ENCODE measurements around the gene TMEM41A. TPM values are rescaled to one million over a fixed set of nuclear protein-coding genes. Genes with fewer than 3 reads are reported as not detected.

Gene TMEM41A
- total and polyA plus RNA-seq, 7 donors: 3.0 to 10.4 (median 9.1) TPM

GRCh38 chr3:185502987-185503386 is 4.2 kb upstream of the TMEM41A start:
- intact Hi-C loops (cut with DNase I): no loop called here
- Histone ChIP-seq H3K4me1 (peaks cover 0 to 6% (median 2%) of the 10 kb centered on the region in 4 donors), H3K27ac (no peak overlapping the region), H3K36me3 (no peaks in the 10 kb centered on the region), H3K27me3 (no peaks in the 10 kb centered on the region), H3K4me3 (no peak overlapping the region), H3K9me3 (no peaks in the 10 kb centered on the region)
- TF ChIP-seq CTCF (IDR thresholded peaks at IDR 0.05): no peak
- no peak for TF ChIP-seq POLR2AphosphoS5 (IDR thresholded peaks at IDR 0.05)
- no peak for TF ChIP-seq POLR2A (IDR thresholded peaks at IDR 0.05)
- no peak for TF ChIP-seq EP300 (IDR thresholded peaks at IDR 0.05)
- DNase-seq: no peak
- 66 to 83% methylated on average over 3 of the region's 3 CpGs for WGBS, 2 donors

GRCh38 chr3:185490241-185490640 is 8.6 kb downstream of the TMEM41A start:
- TF ChIP-seq CTCF (IDR thresholded peaks at IDR 0.05) (no peak), EP300 (IDR thresholded peaks at IDR 0.05) (no peak), POLR2AphosphoS5 (IDR thresholded peaks at IDR 0.05) (no peak), POLR2A (IDR thresholded peaks at IDR 0.05) (no peak)
- no peaks in the 10 kb centered on the region for H3K4me1 ChIP-seq
- no peaks in the 10 kb centered on the region for H3K27me3 ChIP-seq
- DNase-seq: no peak
- H3K27ac ChIP-seq: no peak overlapping the region
- H3K4me3 ChIP-seq: no peak overlapping the region
- intact Hi-C loops (cut with DNase I): no loop called here
- H3K36me3 ChIP-seq: peaks cover 4 to 78% (median 25%) of the 10 kb centered on the region in 4 donors
- WGBS, 2 donors: 83 to 94% methylated on average over 4 of the region's 4 CpGs
- H3K9me3 ChIP-seq: no peaks in the 10 kb centered on the region

GRCh38 chr3:185489462-185489861 is 9.4 kb downstream of the TMEM41A start:
- no peaks in the 10 kb centered on the region for H3K27me3 ChIP-seq
- H3K27ac ChIP-seq: no peak overlapping the region
- H3K4me1 ChIP-seq: no peaks in the 10 kb centered on the region
- intact Hi-C loops (cut with DNase I): no loop called here
- no peak overlapping the region for H3K4me3 ChIP-seq
- no peaks in the 10 kb centered on the region for H3K9me3 ChIP-seq
- peaks cover 4 to 73% (median 19%) of the 10 kb centered on the region in 4 donors for H3K36me3 ChIP-seq
- DNase-seq: no peak
- TF ChIP-seq CTCF (IDR thresholded peaks at IDR 0.05): no peak
- TF ChIP-seq EP300 (IDR thresholded peaks at IDR 0.05): no peak
- TF ChIP-seq POLR2AphosphoS5 (IDR thresholded peaks at IDR 0.05): no peak
- no peak for TF ChIP-seq POLR2A (IDR thresholded peaks at IDR 0.05)
- 20 to 66% methylated on average over 3 of the region's 3 CpGs for WGBS, 2 donors

- TF ChIP-seq POLR2A (IDR thresholded peaks at IDR 0.05) (no peak), EP300 (IDR thresholded peaks at IDR 0.05) (no peak), CTCF (IDR thresholded peaks at IDR 0.05) (no peak), POLR2AphosphoS5 (IDR thresholded peaks at IDR 0.05) (no peak)
- Histone ChIP-seq H3K36me3 (peaks cover 4 to 70% (median 11%) of the 10 kb centered on the region in 4 donors), H3K27me3 (no peaks in the 10 kb centered on the region), H3K27ac (no peak overlapping the region), H3K4me3 (no peak overlapping the region), H3K4me1 (no peaks in the 10 kb centered on the region), H3K9me3 (no peaks in the 10 kb centered on the region)
- no peak for DNase-seq
- intact Hi-C loops (cut with DNase I): no loop called here
- WGBS, 2 donors: 95 to 97% methylated on average over 5 of the region's 5 CpGs
Measured at GRCh38 chr3:185488465-185488864, 10.4 kb downstream of the TMEM41A start.

GRCh38 chr3:185486394-185486793 is 12.4 kb downstream of the TMEM41A start:
- peaks cover 4 to 76% (median 10%) of the 10 kb centered on the region in 4 donors for H3K36me3 ChIP-seq

More at GRCh38 chr3:185486394-185486793, 12.4 kb downstream of the TMEM41A start:
- intact Hi-C loops (cut with DNase I): no loop called here
- no peak for DNase-seq
- WGBS, 2 donors: 95 to 97% methylated on average over 5 of the region's 5 CpGs
- TF ChIP-seq POLR2AphosphoS5 (IDR thresholded peaks at IDR 0.05): no peak
- TF ChIP-seq POLR2A (IDR thresholded peaks at IDR 0.05): no peak
- TF ChIP-seq EP300 (IDR thresholded peaks at IDR 0.05): no peak
- no peak for TF ChIP-seq CTCF (IDR thresholded peaks at IDR 0.05)
- Histone ChIP-seq H3K9me3 (no peaks in the 10 kb centered on the region), H3K4me1 (no peaks in the 10 kb centered on the region), H3K27ac (no peak overlapping the region), H3K27me3 (no peaks in the 10 kb centered on the region), H3K4me3 (no peak overlapping the region)

All from sigmoid colon (tissue), 7 donors.